Mesothelial cell of epicardium (in vitro differentiated cells): ENCODE measurements around the gene MGMT. TPM values are rescaled to one million over a fixed set of nuclear protein-coding genes. Genes with fewer than 3 reads are reported as not detected.

ENCODE experiments used
- DNase-seq, 2 experiments: peaks; one replicate each; pipeline ENCODE4 v3.0.0; 2021; ENCODE audit warnings: low spot score in 2 of 2; ENCODE audit not compliant: unreplicated experiment in 2 of 2
- H3K27ac Mint-ChIP-seq: 2 replicates; pipeline ENCODE4 v1.8.0; 2021; ENCODE audit warnings: mixed read lengths
- H3K27me3 Mint-ChIP-seq: 2 replicates; pipeline ENCODE4 v1.8.0; 2021; ENCODE audit warnings: low read depth, mixed read lengths
- H3K36me3 Mint-ChIP-seq: 2 replicates; pipeline ENCODE4 v1.8.0; 2021; ENCODE audit warnings: mixed read lengths
- H3K4me1 Mint-ChIP-seq: 2 replicates; pipeline ENCODE4 v1.8.0; 2021; ENCODE audit warnings: mixed read lengths
- H3K4me3 Mint-ChIP-seq: 2 replicates; pipeline ENCODE4 v1.8.0; 2021; ENCODE audit warnings: mild to moderate bottlenecking, moderate library complexity, mixed read lengths
- H3K9me3 Mint-ChIP-seq: 2 replicates; pipeline ENCODE4 v1.8.0; 2021; ENCODE audit warnings: mixed read lengths
- total RNA-seq: library from RNA; stranded (reverse); gene quantifications from 3 replicates; pipeline ENCODE4 v1.2.1, GENCODE V29; 2021
- TF ChIP-seq, protein P1 (sequence below): fragments of 200-600 bp; sonication (generic); IDR thresholded peaks from one replicate; pipeline ENCODE4 v1.5.0; 2021; ENCODE audit warnings: antibody characterized with exemption; ENCODE audit not compliant: unreplicated experiment

MGMT gene
- total RNA-seq, 1 donor from 2014 or later, result 35.7 TPM

DNA sequence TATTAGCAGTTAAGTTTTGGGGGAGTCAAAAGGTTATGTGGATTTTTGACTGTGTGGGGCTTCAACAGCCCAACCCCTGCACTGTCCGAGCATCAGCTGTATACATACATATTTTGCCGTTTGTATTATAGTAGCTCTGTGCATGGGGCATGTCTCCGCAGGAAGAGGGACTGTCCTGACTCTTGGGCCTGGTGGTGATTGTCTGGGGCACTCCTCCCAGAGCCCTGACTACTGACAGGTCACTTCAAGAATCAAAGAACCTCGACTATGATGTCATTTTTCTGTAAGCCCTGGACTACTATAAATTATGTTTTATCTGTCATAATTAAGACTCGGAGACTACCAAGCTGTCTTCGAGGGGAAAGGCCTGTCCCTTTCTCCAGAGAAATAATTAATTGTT is 51.8 kb downstream of the MGMT start:
- peaks cover 10% of the 10 kb centered on the region for H3K4me1 Mint-ChIP-seq
- no peaks in the 10 kb centered on the region for H3K9me3 Mint-ChIP-seq
- H3K27me3 Mint-ChIP-seq, result no peaks in the 10 kb centered on the region
- TF ChIP-seq, protein P1, sequence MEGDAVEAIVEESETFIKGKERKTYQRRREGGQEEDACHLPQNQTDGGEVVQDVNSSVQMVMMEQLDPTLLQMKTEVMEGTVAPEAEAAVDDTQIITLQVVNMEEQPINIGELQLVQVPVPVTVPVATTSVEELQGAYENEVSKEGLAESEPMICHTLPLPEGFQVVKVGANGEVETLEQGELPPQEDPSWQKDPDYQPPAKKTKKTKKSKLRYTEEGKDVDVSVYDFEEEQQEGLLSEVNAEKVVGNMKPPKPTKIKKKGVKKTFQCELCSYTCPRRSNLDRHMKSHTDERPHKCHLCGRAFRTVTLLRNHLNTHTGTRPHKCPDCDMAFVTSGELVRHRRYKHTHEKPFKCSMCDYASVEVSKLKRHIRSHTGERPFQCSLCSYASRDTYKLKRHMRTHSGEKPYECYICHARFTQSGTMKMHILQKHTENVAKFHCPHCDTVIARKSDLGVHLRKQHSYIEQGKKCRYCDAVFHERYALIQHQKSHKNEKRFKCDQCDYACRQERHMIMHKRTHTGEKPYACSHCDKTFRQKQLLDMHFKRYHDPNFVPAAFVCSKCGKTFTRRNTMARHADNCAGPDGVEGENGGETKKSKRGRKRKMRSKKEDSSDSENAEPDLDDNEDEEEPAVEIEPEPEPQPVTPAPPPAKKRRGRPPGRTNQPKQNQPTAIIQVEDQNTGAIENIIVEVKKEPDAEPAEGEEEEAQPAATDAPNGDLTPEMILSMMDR, result no peak
- H3K4me3 Mint-ChIP-seq, result no peak overlapping the region
- H3K27ac Mint-ChIP-seq, result no peak overlapping the region
- DNase-seq, result no peak
- no peaks in the 10 kb centered on the region for H3K36me3 Mint-ChIP-seq

DNA sequence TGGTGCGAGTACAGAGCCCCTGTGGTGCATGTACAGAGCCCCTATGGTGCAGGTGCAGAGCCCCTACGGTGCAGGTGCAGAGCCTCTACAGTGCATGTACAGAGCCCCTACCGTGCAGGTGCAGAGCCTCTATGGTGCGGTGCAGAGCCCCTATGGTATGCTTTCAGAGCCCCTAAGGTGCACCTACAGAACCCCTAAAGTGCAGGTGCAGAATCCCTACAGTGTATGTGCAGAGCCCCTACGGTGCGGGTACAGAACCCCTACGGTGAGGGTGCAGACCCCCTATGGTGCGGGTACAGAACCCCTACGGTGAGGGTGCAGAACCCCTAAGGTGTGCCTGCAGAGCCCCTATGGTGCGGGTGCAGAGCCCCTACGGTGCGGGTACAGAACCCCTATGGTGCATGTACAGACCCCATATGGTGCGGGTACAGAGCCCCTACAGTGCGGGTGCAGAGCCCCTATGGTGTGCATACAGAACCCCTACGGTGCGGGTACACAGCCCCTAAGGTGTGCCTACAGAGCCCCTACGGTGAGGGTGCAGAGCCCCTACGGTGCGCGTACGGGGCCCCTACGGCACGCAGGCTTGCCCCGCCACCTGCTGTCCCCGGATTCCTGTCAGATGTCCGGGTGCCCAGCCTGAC is 53.5 kb downstream of the MGMT start:
- Mint-ChIP-seq H3K36me3 (no peaks in the 10 kb centered on the region), H3K9me3 (no peaks in the 10 kb centered on the region), H3K4me1 (peaks cover 17% of the 10 kb centered on the region), H3K27ac (no peak overlapping the region), H3K27me3 (no peaks in the 10 kb centered on the region), H3K4me3 (no peak overlapping the region)
- TF ChIP-seq, protein P1, result no peak
- no peak for DNase-seq

DNA sequence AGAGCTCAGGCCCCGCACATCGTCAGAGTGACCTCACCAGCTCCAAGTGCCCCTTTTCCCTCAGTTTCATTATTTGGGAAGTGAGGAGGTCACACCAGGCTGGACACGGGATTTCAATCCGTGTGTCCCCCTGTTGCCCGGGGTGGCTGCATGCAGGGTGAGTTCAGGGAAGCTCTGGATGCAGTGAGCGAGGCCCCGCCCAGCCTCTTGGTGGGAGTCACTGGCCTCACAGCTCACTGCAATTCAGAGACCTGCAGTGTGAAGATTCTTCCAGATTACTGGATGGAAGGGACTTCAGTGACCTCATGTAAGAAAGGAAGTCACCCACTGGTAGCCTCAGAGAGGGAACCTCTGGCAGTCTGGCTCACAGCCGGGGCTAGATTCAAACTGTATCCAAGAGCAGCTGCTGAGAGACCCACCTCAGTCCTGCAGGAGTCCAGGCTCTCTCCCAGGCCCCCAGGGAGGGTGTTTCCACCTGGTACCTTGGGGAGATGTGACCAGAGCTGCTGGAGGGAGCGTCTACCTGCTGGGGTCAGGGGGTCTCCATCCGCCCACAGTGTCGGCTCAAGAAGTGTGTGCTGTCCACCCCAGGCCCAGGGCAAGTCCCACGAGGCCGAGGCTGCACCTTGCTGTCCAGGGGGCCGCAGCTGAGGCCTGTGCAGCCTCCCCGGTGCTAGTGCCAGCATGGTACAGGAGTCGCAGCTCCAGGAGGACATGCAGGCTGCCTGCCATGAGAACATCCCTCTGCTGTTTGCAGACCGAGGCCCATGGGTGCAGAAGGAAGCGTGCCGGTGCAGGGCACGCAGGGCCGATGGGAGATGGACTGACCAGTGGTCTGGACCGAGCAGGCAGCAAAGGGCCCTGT is 54.4 kb downstream of the MGMT start:
- no peak for DNase-seq
- peaks cover 25% of the 10 kb centered on the region for H3K4me1 Mint-ChIP-seq
- no peak overlapping the region for H3K27ac Mint-ChIP-seq
- no peaks in the 10 kb centered on the region for H3K27me3 Mint-ChIP-seq
- no peaks in the 10 kb centered on the region for H3K9me3 Mint-ChIP-seq
- TF ChIP-seq, protein P1, result no peak
- H3K36me3 Mint-ChIP-seq, result peaks cover under 1% of the 10 kb centered on the region
- no peak overlapping the region for H3K4me3 Mint-ChIP-seq

DNA sequence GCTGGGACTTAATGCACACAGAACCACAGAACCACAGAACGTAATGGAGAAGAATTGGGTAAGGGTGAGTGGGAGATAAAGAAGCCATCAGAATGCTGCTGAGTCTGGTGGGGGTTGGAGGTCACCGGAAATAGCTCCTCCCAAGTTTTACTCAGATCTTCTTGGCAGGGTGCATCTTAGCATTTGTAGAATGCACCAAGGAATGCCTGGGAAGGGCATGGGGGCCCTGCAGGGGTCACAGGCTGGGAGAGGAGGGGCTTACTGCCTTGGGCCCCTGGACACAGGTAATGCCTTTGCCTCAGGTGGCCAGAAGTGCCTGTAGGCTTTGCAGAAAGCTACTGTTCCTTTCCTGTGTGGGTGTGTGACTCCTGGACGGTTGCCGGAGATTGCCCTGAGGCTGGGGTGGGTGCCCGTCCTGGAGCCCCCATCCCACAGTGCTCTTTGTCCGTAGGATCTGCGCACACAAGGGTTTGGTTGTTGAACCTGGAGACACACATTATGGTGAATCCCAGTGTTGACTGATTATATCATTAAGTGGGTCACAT is 55.1 kb downstream of the MGMT start:
- no peak for DNase-seq
- TF ChIP-seq, protein P1, result no peak
- Mint-ChIP-seq H3K4me3 (no peak overlapping the region), H3K27me3 (no peaks in the 10 kb centered on the region), H3K4me1 (peaks cover 28% of the 10 kb centered on the region), H3K36me3 (peaks cover 3% of the 10 kb centered on the region), H3K9me3 (no peaks in the 10 kb centered on the region), H3K27ac (no peak overlapping the region)

DNA sequence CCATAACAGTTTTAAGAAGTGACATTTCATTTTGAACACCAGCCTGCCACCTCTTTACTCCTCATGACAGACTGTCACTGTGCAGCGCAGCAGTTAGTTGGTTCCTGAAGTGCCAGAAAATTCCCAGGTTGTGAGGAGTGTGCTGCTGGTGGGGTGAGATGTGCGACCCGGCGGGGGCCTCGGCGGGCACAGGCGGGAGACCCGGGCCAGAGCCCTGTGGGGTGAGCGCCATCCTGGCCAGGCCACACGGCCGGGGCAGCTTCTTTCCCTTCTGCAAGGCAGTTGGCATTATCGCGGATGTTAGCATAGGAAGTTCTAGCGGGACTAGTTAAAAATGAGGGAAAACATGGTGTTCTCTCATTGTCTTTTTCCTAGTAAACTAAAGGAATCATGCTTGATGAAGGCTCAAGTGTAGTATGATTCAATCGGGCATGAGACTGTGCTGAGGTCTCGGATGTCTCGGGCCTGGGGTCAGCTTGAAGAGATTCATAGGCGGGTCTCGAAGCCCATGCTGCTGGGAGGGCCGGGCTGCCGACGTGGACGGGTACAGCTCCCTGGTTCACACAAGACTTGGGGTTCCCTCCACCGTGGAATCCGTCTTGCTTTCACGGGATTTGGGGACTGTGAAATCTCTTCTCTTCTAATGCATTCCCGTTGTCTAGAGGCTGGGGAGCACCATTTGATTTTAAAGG is 56.1 kb downstream of the MGMT start:
- DNase-seq, result no peak
- no peaks in the 10 kb centered on the region for H3K9me3 Mint-ChIP-seq
- TF ChIP-seq, protein P1, result no peak
- H3K27me3 Mint-ChIP-seq, result no peaks in the 10 kb centered on the region
- peaks cover 28% of the 10 kb centered on the region for H3K4me1 Mint-ChIP-seq
- H3K4me3 Mint-ChIP-seq, result no peak overlapping the region
- no peak overlapping the region for H3K27ac Mint-ChIP-seq
- H3K36me3 Mint-ChIP-seq, result peaks cover 10% of the 10 kb centered on the region
